Muscle layer of colon (tissue), 2 donors: Measurements from ENCODE around the gene CNNM3.

Experiments
- H3K27ac ChIP-seq: one replicate; pipeline ENCODE4 v1.7.0; 2013; ENCODE audit warnings: low read depth, mild to moderate bottlenecking, low read length, moderate library complexity
- H3K27me3 ChIP-seq, 2 donors: one replicate each; pipeline ENCODE4 v1.7.0; 2013; ENCODE audit warnings: low read length in 2 of 2, mild to moderate bottlenecking in 2 of 2; ENCODE audit not compliant: insufficient read depth in 2 of 2, control insufficient read depth in 1 of 2
- H3K36me3 ChIP-seq: one replicate; pipeline ENCODE4 v1.7.0; 2013; ENCODE audit warnings: mild to moderate bottlenecking, low read length; ENCODE audit not compliant: insufficient read depth
- H3K4me1 ChIP-seq: one replicate; pipeline ENCODE4 v1.7.0; 2013; ENCODE audit warnings: mild to moderate bottlenecking, low read length; ENCODE audit not compliant: insufficient read depth
- H3K4me3 ChIP-seq, 2 donors: one replicate each; pipeline ENCODE4 v1.7.0; 2013; ENCODE audit warnings: low read length in 2 of 2, low read depth in 1 of 2, mild to moderate bottlenecking in 1 of 2, moderate library complexity in 1 of 2
- H3K9ac ChIP-seq: one replicate; pipeline ENCODE4 v1.7.0; 2013; ENCODE audit warnings: low read length
- H3K9me3 ChIP-seq: one replicate; pipeline ENCODE4 v1.7.0; 2013; ENCODE audit warnings: mild to moderate bottlenecking, low read length
- donor health status: abdominal sarcoma.
- donor health status: Adenocarcinoma of cecum.

CNNM3 gene

GRCh38 chr2:96869822-96870625 is 54.0 kb downstream of the CNNM3 start, which contains the start of gene SEMA4C:
Gene SEMA4C (minus strand): TSS chr2:96870080. CDS start chr2:96867886, 2,194 bp downstream.
- peak within 1 kb of the TSS; percentile 80 to 97 for H3K4me3 ChIP-seq
- H3K27ac ChIP-seq = peak within 1 kb of the TSS; percentile 100
- H3K9ac ChIP-seq = peak within 1 kb of the TSS; percentile 86
- no peaks in the 10 kb centered on the region for H3K9me3 ChIP-seq
- H3K27me3 ChIP-seq = no peaks in the 10 kb centered on the region
- peaks cover 57% of the 10 kb centered on the region for H3K4me1 ChIP-seq
- H3K36me3 ChIP-seq = peaks cover 29% of the 10 kb centered on the region

DNA sequence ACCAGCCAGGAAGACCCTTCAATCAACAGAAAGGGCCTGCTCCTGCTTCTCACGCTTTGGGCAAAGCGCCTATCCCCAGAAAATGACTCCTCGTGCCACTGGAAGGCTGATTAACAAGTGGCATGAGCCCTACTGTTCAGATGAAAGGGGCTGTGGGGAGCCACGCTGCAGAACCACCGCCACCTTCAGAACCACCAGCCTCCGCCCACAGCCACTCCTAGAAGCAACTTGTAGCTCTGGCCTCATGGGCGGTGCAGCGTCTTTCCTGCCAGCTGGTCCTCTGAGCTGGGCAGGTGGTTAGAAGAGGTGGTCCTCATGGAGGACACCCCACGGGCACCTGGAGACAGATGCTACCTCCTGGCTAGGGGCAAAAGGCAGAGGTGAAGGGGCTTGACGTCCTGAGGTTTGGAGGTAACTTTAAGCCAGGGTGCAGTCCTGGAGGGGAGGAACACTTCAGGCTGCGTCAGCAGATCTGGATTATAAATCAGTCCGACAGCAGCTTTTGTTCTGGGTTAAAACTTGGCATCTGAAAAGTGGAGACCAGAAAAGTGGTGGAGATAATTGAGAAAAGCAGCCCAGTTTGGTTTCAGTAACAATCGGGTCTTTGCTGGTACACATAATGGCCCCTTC is 54.7 kb downstream of the CNNM3 start:
- Histone ChIP-seq H3K4me3 (peak overlapping the region; percentile 80 to 86), H3K9me3 (no peaks in the 10 kb centered on the region), H3K4me1 (peaks cover 50% of the 10 kb centered on the region), H3K9ac (peak overlapping the region; percentile 86), H3K27ac (peak overlapping the region; percentile 96), H3K36me3 (peaks cover 22% of the 10 kb centered on the region), H3K27me3 (no peaks in the 10 kb centered on the region)

DNA sequence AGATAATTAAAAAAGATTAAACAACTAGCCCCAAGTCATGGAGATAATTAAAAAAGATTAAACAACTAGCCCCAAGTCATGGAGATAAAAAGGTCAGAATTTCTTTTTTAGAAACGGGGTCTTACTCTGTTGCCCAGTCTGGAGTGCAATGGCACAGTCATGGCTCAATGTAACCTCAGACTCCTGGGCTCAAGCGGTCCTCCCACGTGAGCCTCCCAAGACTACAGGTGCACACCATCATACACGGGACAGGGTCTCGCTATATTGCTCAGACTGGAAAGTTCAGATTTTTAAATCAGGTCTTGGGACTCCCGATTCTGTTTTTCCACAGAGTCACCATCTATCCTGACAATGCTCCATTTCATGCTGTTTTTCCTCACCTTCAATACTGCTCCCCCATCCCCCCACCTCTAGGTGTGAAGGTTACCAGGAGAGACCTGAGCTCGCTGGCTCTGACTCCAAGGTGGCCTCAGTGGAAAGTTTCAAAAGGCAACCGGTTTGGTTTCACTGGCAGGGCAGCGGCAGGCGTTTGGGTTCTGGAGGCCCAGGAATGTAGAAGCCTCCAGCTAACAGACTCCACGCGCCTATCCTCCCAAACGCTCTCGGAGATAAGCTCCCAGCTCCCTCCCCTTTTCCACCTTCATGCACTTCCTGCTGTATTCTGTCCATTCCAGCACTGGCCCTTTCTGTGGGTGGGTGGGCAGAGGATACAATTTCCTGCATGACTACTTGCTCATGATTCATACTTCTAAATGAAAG is 56.7 kb downstream of the CNNM3 start:
- H3K27ac ChIP-seq = no peak overlapping the region
- H3K4me1 ChIP-seq = peaks cover 30% of the 10 kb centered on the region
- no peak overlapping the region for H3K4me3 ChIP-seq
- peaks cover 2% of the 10 kb centered on the region for H3K36me3 ChIP-seq
- H3K27me3 ChIP-seq = no peaks in the 10 kb centered on the region
- H3K9ac ChIP-seq = no peak overlapping the region
- no peaks in the 10 kb centered on the region for H3K9me3 ChIP-seq

GRCh38 chr2:96873651-96874096 is 57.6 kb downstream of the CNNM3 start:
- Histone ChIP-seq H3K9ac (no peak overlapping the region), H3K27ac (peak overlapping the region; percentile 35), H3K4me1 (peaks cover 25% of the 10 kb centered on the region), H3K36me3 (no peaks in the 10 kb centered on the region), H3K4me3 (no peak overlapping the region), H3K9me3 (no peaks in the 10 kb centered on the region), H3K27me3 (no peaks in the 10 kb centered on the region)

GRCh38 chr2:96874198-96874831 is 58.2 kb downstream of the CNNM3 start:
- Histone ChIP-seq H3K36me3 (no peaks in the 10 kb centered on the region), H3K27me3 (no peaks in the 10 kb centered on the region), H3K9ac (no peak overlapping the region), H3K9me3 (no peaks in the 10 kb centered on the region), H3K27ac (peak overlapping the region; percentile 35), H3K4me1 (peaks cover 25% of the 10 kb centered on the region), H3K4me3 (no peak overlapping the region)

DNA sequence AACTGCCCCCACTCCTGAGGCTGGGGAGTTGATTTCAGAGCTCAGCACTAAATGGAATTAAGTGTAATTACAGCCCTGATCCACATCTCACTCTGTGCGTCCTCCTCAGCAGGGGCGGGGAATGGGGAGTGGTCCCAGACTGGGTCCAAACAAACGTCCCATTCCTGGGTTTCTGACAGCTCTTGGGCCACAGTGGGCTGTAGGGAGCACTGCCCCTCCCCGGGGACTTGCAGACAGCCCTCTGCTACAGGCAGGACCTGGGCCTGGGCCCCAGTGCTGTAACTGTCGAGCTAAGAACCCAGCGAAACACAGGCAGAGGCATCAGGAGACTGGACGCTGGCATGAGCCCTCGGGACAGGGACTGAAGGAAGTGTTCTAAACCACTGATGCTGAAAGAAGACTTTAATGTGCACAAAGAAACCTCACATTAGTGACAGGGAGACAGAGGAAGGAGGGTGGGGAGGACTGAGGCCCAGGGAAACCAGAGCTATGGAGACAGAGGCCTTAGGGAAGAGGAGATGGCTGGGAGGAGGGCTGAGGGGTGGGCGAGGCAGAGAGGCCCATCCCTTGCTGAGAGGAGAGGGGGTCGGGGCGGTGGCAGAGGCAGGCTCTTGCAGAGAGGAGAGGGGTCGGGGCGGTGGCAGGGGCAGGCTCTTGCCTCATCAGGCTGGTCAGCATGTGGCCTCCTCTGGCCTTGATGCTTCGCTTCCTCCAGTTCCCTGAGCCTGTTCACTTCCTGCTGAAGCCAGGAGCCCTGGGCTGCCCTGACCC is 59.6 kb downstream of the CNNM3 start:
- Histone ChIP-seq H3K27me3 (no peaks in the 10 kb centered on the region), H3K27ac (no peak overlapping the region), H3K4me3 (no peak overlapping the region), H3K9me3 (no peaks in the 10 kb centered on the region), H3K4me1 (peaks cover 25% of the 10 kb centered on the region), H3K36me3 (no peaks in the 10 kb centered on the region), H3K9ac (no peak overlapping the region)

GRCh38 chr2:96876269-96877041 is 60.4 kb downstream of the CNNM3 start:
- no peaks in the 10 kb centered on the region for H3K27me3 ChIP-seq
- peaks cover 19% of the 10 kb centered on the region for H3K4me1 ChIP-seq
- no peaks in the 10 kb centered on the region for H3K9me3 ChIP-seq
- no peak overlapping the region for H3K4me3 ChIP-seq
- H3K27ac ChIP-seq = no peak overlapping the region
- no peaks in the 10 kb centered on the region for H3K36me3 ChIP-seq
- no peak overlapping the region for H3K9ac ChIP-seq

DNA sequence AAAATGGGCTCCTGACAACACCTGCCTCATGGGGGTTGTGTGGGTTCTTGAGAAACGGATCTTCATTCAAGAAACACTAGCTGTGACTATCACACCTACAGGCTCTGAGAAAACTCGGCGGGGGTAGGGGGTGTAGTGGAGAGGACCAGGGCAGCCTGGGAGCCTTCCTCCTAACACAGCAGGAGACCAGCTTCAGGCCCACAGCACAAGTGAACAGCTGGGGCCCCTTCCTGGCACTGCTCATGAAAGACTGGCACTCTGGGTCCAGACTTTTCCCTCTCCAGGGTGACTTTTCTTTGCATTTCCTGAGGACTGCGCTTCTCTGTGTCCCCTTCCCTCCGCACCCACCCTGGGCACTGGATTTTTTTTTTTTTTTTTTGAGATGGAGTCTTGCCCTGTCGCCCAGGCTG is 61.0 kb downstream of the CNNM3 start:
- Histone ChIP-seq H3K9me3 (no peaks in the 10 kb centered on the region), H3K36me3 (no peaks in the 10 kb centered on the region), H3K9ac (no peak overlapping the region), H3K27me3 (no peaks in the 10 kb centered on the region), H3K4me3 (no peak overlapping the region), H3K4me1 (peaks cover 19% of the 10 kb centered on the region), H3K27ac (no peak overlapping the region)

- Histone ChIP-seq H3K36me3 (no peaks in the 10 kb centered on the region), H3K9ac (no peak overlapping the region), H3K9me3 (no peaks in the 10 kb centered on the region), H3K27ac (no peak overlapping the region), H3K27me3 (no peaks in the 10 kb centered on the region), H3K4me1 (peaks cover 19% of the 10 kb centered on the region), H3K4me3 (no peak overlapping the region)
Measured at GRCh38 chr2:96877631-96878092, 61.6 kb downstream of the CNNM3 start.

DNA sequence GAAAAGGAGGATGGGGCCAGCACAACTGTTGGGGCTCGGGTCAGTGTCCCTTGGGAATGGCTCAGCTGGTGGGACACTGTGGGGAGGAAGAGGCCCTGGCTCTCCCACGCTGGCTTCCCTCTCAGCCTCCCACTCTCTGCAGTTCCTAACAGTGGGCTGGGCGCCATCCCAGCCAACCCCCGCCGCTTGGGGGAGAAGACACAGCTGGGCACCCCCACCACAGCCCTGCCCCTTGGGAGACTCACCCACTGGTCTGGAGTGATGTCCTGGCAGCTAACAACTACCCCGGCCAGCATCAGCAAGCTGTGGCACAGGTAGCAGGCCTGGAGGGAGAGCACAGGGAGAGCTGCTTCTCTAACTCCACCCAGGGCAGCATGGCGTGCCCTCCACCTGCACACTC is 62.1 kb downstream of the CNNM3 start:
- H3K9me3 ChIP-seq = no peaks in the 10 kb centered on the region
- H3K4me3 ChIP-seq = no peak overlapping the region
- H3K9ac ChIP-seq = no peak overlapping the region
- peaks cover 18% of the 10 kb centered on the region for H3K4me1 ChIP-seq
- no peak overlapping the region for H3K27ac ChIP-seq
- no peaks in the 10 kb centered on the region for H3K36me3 ChIP-seq
- H3K27me3 ChIP-seq = no peaks in the 10 kb centered on the region
